GM18511 (cell line): ENCODE measurements around the gene MYOF.

Experiments used
- ATAC-seq: cut with Tn5 transposase; IDR thresholded peaks from one replicate; pipeline ENCODE4 v1.9.1; 2021; ENCODE audit warnings: mild to moderate bottlenecking, moderate library complexity; ENCODE audit not compliant: unreplicated experiment

Gene MYOF

GRCh38 chr10:93397020-93397419 is 85.1 kb downstream of the MYOF start:
- no peak for ATAC-seq

GRCh38 chr10:93393211-93393610 is 88.9 kb downstream of the MYOF start:
- no peak for ATAC-seq

- no peak for ATAC-seq
Observed at GRCh38 chr10:93392121-93392520, 90.0 kb downstream of the MYOF start.

GRCh38 chr10:93390306-93391090 is 91.6 kb downstream of the MYOF start:
- ATAC-seq: no peak

- ATAC-seq: no peak
Observed at GRCh38 chr10:93386631-93387369, 95.3 kb downstream of the MYOF start.

GRCh38 chr10:93385345-93385744 is 96.8 kb downstream of the MYOF start:
- ATAC-seq: no peak

- ATAC-seq: no peak
Observed at GRCh38 chr10:93384006-93384405, 98.1 kb downstream of the MYOF start.

- no peak for ATAC-seq
Observed at GRCh38 chr10:93383562-93383981, 98.6 kb downstream of the MYOF start.

GRCh38 chr10:93379731-93380575 is 102.2 kb downstream of the MYOF start:
- ATAC-seq: no peak

- no peak for ATAC-seq
Observed at GRCh38 chr10:93378997-93379730, 103.0 kb downstream of the MYOF start.

GRCh38 chr10:93378039-93378438 is 104.1 kb downstream of the MYOF start:
- ATAC-seq: no peak

GRCh38 chr10:93376372-93377293 is 105.5 kb downstream of the MYOF start:
- peak; percentile 72 for ATAC-seq

- no peak for ATAC-seq
Observed at GRCh38 chr10:93370961-93371360, 111.2 kb downstream of the MYOF start.

- ATAC-seq: no peak
Observed at GRCh38 chr10:93369588-93370164, 112.5 kb downstream of the MYOF start.

GRCh38 chr10:93368210-93368609 is 113.9 kb downstream of the MYOF start:
- no peak for ATAC-seq

- no peak for ATAC-seq
Observed at GRCh38 chr10:93367664-93368063, 114.5 kb downstream of the MYOF start.

GRCh38 chr10:93364966-93365365 is 117.2 kb downstream of the MYOF start:
- no peak for ATAC-seq

- ATAC-seq: no peak
Observed at GRCh38 chr10:93363891-93364648, 118.1 kb downstream of the MYOF start.
